ENCODE data around the gene TMCO4.
"Not testable (repeated sequence)": the region's sequence is repeated elsewhere in the genome, so short reads cannot be mapped to it uniquely, and the experiment has no call there.

Gene TMCO4

GRCh38 chr1:19792237-19793002 lies 7.3 kb downstream of the TMCO4 start (continued):
- TF ChIP-seq CSRNP3 (CRISPR knock-in tag; IDR thresholded peaks at IDR 0.05) (no peak), RARB (CRISPR knock-in tag; IDR thresholded peaks at IDR 0.05) (no peak), ZFP30 (CRISPR knock-in tag; IDR thresholded peaks at IDR 0.05) (no peak), TOX (CRISPR knock-in tag; IDR thresholded peaks at IDR 0.05; ENCODE audit: borderline replicate concordance) (no peak), POU6F1 (CRISPR knock-in tag; IDR thresholded peaks at IDR 0.05; ENCODE audit: borderline replicate concordance, low read depth) (no peak), SNAI2 (CRISPR knock-in tag; IDR thresholded peaks at IDR 0.05) (no peak), TSHZ2 (CRISPR knock-in tag; IDR thresholded peaks at IDR 0.05) (no peak), ZNF70 (CRISPR knock-in tag; IDR thresholded peaks at IDR 0.05) (no peak), ZC3H10 (CRISPR knock-in tag; IDR thresholded peaks at IDR 0.05) (no peak), ESRRG (CRISPR knock-in tag; IDR thresholded peaks at IDR 0.05) (no peak)

GRCh38 chr1:19790061-19790975 lies 9.4 kb downstream of the TMCO4 start:
- not testable (repeated sequence) for ATAC-seq

GRCh38 chr1:19786988-19787423 lies 12.7 kb downstream of the TMCO4 start:
- no peak for ATAC-seq
- no peak for TF ChIP-seq RARB (CRISPR knock-in tag; IDR thresholded peaks at IDR 0.05)
- no peak for TF ChIP-seq ESRRG (CRISPR knock-in tag; IDR thresholded peaks at IDR 0.05)
- TF ChIP-seq ARNTL (CRISPR knock-in tag; IDR thresholded peaks at IDR 0.05; ENCODE audit: borderline replicate concordance, low read depth) = no peak
- TF ChIP-seq BACH2 (CRISPR knock-in tag; IDR thresholded peaks at IDR 0.05; ENCODE audit: borderline replicate concordance) = no peak
- TF ChIP-seq CSRNP3 (CRISPR knock-in tag; IDR thresholded peaks at IDR 0.05) = no peak
- no peak for TF ChIP-seq ZFP30 (CRISPR knock-in tag; IDR thresholded peaks at IDR 0.05)
- no peak for TF ChIP-seq CREB5 (CRISPR knock-in tag; IDR thresholded peaks at IDR 0.05; ENCODE audit: low read depth)
- no peak for TF ChIP-seq ZNF8 (CRISPR knock-in tag; IDR thresholded peaks at IDR 0.05)
- TF ChIP-seq TCF4 (CRISPR knock-in tag; IDR thresholded peaks at IDR 0.05; ENCODE audit: borderline replicate concordance) = no peak
- TF ChIP-seq GLIS3 (CRISPR knock-in tag; IDR thresholded peaks at IDR 0.05) = no peak
- no peak for TF ChIP-seq SNAI2 (CRISPR knock-in tag; IDR thresholded peaks at IDR 0.05)
- TF ChIP-seq OSR1 (CRISPR knock-in tag; IDR thresholded peaks at IDR 0.05) = no peak
- TF ChIP-seq PATZ1 (CRISPR knock-in tag; IDR thresholded peaks at IDR 0.05; ENCODE audit: borderline replicate concordance) = no peak
- no peak for TF ChIP-seq PPARA (CRISPR knock-in tag; IDR thresholded peaks at IDR 0.05; ENCODE audit: borderline replicate concordance)
- TF ChIP-seq ZNF565 (CRISPR knock-in tag; conservative IDR thresholded peaks at IDR 0.05; ENCODE audit: low read depth) = no peak
- no peak for TF ChIP-seq TSHZ2 (CRISPR knock-in tag; IDR thresholded peaks at IDR 0.05)
